ENCODE measurements around the gene RALGAPA2. TPM values are rescaled to one million over a fixed set of nuclear protein-coding genes. Genes with fewer than 3 reads are reported as not detected.

Gene RALGAPA2
- total and polyA plus RNA-seq, 2 of the 13 experiments (the other 11 are each of a cell fraction or from before 2014, with no cell fraction given), result 13.8 to 17.7 TPM

DNA sequence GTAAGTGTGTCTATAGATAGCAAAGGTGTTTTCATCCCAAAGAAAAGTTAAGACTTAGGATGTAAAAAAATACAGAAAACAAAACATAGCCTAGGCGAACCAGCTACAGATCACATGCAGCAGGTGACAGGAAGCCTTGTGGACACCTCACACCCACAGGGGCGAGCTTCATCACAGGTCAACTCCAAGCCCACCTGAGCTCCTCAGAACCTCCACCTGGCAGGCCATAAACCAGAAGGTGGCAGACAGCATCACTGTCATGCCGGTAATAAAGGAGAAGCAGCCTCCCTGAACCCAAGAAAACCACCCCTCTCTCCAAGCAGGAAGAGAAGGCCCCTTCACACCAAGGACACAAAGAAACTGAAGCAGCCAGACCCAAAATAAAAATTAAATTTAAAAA is 1.0 kb downstream of the RALGAPA2 start (continued):
- TF ChIP-seq ISX (CRISPR knock-in tag; conservative IDR thresholded peaks at IDR 0.05) (0 out of 2 replicates have a peak, but pooled peaks have one; percentile 10), ZNF549 (CRISPR knock-in tag; IDR thresholded peaks at IDR 0.05) (no peak), GTF3A (CRISPR knock-in tag; conservative IDR thresholded peaks at IDR 0.05) (no peak), ZNF143 (CRISPR knock-in tag; IDR thresholded peaks at IDR 0.05) (no peak), MAX (IDR thresholded peaks at IDR 0.05) (peak; percentile 32; the same call in 1 of the 2 replicates), ZNF446 (CRISPR knock-in tag; IDR thresholded peaks at IDR 0.05) (no peak), SALL1 (CRISPR knock-in tag; IDR thresholded peaks at IDR 0.05) (no peak), SCMH1 (CRISPR knock-in tag; IDR thresholded peaks at IDR 0.05; ENCODE audit: borderline replicate concordance) (no peak), ZNF558 (CRISPR knock-in tag; IDR thresholded peaks at IDR 0.05; ENCODE audit: borderline replicate concordance) (no peak), ZNF276 (CRISPR knock-in tag; IDR thresholded peaks at IDR 0.05; ENCODE audit: low read depth) (no peak), ZNF792 (CRISPR knock-in tag; IDR thresholded peaks at IDR 0.05) (no peak), ZNF782 (CRISPR knock-in tag; IDR thresholded peaks at IDR 0.05; ENCODE audit: borderline replicate concordance) (no peak), REL (CRISPR knock-in tag; conservative IDR thresholded peaks at IDR 0.05) (no peak), HOXD1 (CRISPR knock-in tag; IDR thresholded peaks at IDR 0.05) (peak; percentile 55; the same call in 1 of the 2 replicates), ZGPAT (CRISPR knock-in tag; IDR thresholded peaks at IDR 0.05) (no peak), ARID2 (CRISPR knock-in tag; IDR thresholded peaks at IDR 0.05; ENCODE audit: borderline replicate concordance) (no peak), ZNF570 (CRISPR knock-in tag; IDR thresholded peaks at IDR 0.05; ENCODE audit: borderline replicate concordance) (no peak), POLR2AphosphoS5 (IDR thresholded peaks at IDR 0.05; ENCODE audit: low read depth, low read length) (no peak), ZNF274 (CRISPR knock-in tag; IDR thresholded peaks at IDR 0.05) (0 out of 2 replicates have a peak, but pooled peaks have one; percentile 4), SETDB1 (CRISPR knock-in tag; IDR thresholded peaks at IDR 0.05; ENCODE audit: borderline replicate concordance) (no peak), ARID3A (IDR thresholded peaks at IDR 0.05; ENCODE audit: low read depth, low read length) (no peak)
- TF ChIP-seq, protein P1, sequence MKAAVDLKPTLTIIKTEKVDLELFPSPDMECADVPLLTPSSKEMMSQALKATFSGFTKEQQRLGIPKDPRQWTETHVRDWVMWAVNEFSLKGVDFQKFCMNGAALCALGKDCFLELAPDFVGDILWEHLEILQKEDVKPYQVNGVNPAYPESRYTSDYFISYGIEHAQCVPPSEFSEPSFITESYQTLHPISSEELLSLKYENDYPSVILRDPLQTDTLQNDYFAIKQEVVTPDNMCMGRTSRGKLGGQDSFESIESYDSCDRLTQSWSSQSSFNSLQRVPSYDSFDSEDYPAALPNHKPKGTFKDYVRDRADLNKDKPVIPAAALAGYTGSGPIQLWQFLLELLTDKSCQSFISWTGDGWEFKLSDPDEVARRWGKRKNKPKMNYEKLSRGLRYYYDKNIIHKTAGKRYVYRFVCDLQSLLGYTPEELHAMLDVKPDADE (CRISPR knock-in tag; IDR thresholded peaks at IDR 0.05), result no peak
- TF ChIP-seq, protein P2, sequence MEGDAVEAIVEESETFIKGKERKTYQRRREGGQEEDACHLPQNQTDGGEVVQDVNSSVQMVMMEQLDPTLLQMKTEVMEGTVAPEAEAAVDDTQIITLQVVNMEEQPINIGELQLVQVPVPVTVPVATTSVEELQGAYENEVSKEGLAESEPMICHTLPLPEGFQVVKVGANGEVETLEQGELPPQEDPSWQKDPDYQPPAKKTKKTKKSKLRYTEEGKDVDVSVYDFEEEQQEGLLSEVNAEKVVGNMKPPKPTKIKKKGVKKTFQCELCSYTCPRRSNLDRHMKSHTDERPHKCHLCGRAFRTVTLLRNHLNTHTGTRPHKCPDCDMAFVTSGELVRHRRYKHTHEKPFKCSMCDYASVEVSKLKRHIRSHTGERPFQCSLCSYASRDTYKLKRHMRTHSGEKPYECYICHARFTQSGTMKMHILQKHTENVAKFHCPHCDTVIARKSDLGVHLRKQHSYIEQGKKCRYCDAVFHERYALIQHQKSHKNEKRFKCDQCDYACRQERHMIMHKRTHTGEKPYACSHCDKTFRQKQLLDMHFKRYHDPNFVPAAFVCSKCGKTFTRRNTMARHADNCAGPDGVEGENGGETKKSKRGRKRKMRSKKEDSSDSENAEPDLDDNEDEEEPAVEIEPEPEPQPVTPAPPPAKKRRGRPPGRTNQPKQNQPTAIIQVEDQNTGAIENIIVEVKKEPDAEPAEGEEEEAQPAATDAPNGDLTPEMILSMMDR (CRISPR knock-in tag; IDR thresholded peaks at IDR 0.05), result no peak

Measured in HepG2 (cell line).